GM03348 (cell line): ENCODE measurements around the gene ACMSD.

Experiments
- DNase-seq: peaks from one replicate; pipeline ENCODE4 v3.0.0; 2012; ENCODE audit warnings: low spot score

Gene ACMSD

DNA sequence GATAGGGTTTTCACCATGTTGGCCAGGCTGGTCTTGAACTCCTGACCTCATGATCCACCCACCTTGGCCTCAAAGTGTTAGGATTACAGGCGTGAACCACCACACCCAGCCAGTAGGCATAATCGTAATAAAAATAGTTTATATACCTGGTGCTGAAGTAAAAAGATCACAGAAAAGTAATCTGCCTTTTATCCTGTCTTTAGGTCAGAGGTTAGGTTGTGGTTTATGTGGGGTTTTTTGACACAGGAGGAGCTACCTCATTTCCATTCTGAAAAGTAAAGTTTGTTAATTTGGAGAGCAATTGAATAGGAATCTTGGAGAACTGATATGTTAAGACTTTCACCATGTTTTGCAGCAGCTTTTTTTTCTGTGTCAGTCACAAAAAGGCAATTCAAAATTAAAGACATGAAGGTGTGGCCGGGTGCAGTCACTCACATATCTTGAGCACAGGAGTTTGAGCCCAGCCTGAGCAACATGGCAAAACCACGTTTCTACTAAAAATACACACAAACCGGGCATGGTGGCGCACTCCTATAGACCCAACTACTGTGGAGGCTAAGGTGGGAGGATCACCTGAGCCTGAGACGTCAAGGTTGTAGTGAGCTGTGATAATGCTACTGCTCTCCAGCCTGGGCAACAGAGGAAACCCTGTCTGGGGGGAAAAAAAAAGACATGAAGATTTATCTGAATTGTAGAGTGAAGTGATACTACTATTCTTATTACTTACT lies 111.7 kb downstream of the ACMSD start:
- DNase-seq, result no peak

DNA sequence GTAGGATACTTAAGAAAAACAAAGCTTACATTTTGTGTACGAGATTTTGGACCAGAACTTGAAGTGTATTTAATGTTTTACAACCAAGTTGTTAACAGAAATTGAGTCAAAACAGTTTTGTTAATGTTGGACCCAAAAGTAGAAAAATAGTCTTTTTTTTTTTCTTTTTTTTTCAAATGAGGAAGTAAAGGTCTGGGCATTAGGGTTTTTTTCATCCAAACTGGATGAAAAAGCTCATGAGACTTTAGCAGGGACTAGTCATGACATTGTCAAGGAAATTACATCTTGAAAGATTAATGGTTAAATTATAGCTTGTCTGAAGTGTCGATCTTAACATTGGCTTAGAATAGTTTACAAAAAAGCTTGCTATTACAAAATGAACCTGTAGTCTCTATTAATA lies 112.5 kb downstream of the ACMSD start:
- DNase-seq, result no peak
